ENCODE results near the gene NMT1.

Gene NMT1

GRCh38 chr17:45150911-45151809, 90.0 kb downstream of the NMT1 start:
- DNase-seq (ENCODE audit: low spot score): no peak

DNA sequence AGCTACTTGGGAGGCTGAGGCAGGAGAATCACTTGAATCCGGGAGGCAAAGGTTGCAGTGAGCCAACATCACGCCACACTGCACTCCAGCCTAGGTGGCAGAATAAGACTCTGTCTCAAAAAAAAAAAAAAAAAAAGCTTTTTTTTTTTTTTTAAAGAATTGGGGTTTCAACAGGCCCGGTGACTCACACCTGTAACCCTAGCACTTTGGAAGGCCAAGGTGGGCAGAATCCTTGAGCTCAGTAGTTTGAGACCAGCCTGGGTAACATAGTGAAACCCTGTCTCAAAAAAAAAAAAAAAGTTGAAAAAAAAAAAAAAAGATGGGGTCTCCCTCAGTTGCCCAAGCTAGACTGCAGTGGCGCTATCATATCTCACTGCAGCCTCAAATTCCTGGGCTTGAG, 93.9 kb downstream of the NMT1 start:
- no peak for DNase-seq (ENCODE audit: low spot score)

- DNase-seq (ENCODE audit: low spot score): no peak
Measured at GRCh38 chr17:45155483-45155882, 94.4 kb downstream of the NMT1 start.

GRCh38 chr17:45156242-45156641, 95.1 kb downstream of the NMT1 start:
- no peak for DNase-seq (ENCODE audit: low spot score)

Measured in globus pallidus (tissue), 1 donor.